A673 (cell line): ENCODE results near the gene WDR17. TPM values are rescaled to one million over a fixed set of nuclear protein-coding genes. Genes with fewer than 3 reads are reported as not detected.

Source experiments
- BruUV-seq: library from RNA; stranded (reverse); fragments of 400-500 nt; replicated peaks from 2 replicates; lab custom pipeline; 2021; lab: Mats Ljungman, UMichigan
- CTCF ChIA-PET: fragments of 300-600 bp; sonication (Branson Sonifier 250); formaldehyde crosslinking; loops from one replicate; lab custom pipeline; 2022; ENCODE audit warnings: antibody characterized with exemption; lab: Charles Lee
- POLR2A ChIA-PET: fragments of 300-600 bp; sonication (Branson Sonifier 250); formaldehyde crosslinking; loops from one replicate; lab custom pipeline; 2022; ENCODE audit warnings: antibody characterized with exemption; ENCODE audit not compliant: low non-redundant PET; lab: Charles Lee
- DNase-seq: peaks from one replicate; pipeline ENCODE4 v3.0.0-alpha.2; 2015; ENCODE audit warnings: low spot score
- H3K27ac ChIP-seq: fragments of 200-600 bp; sonication (generic); 2 replicates; pipeline ENCODE4 v1.5.1; 2016; ENCODE audit warnings: mixed run types, low read depth, mild to moderate bottlenecking, mixed read lengths, antibody characterized with exemption, low read length; ENCODE audit not compliant: poor library complexity, severe bottlenecking
- H3K27me3 ChIP-seq: fragments of 200-600 bp; sonication (generic); replicated peaks from 2 replicates; pipeline ENCODE4 v1.6.1; 2017; ENCODE audit warnings: mixed run types, low read depth, mild to moderate bottlenecking, mixed read lengths, antibody characterized with exemption, low read length; ENCODE audit not compliant: insufficient read depth, poor library complexity
- H3K36me3 ChIP-seq: fragments of 200-600 bp; sonication (generic); 2 replicates; pipeline ENCODE4 v1.6.1; 2016; ENCODE audit warnings: mixed run types, mild to moderate bottlenecking, mixed read lengths, antibody characterized with exemption, low read length; ENCODE audit not compliant: insufficient read depth, poor library complexity, severe bottlenecking
- H3K4me1 ChIP-seq: fragments of 200-600 bp; sonication (generic); 2 replicates; pipeline ENCODE4 v1.6.1; 2017; ENCODE audit warnings: mixed run types, mild to moderate bottlenecking, mixed read lengths, antibody characterized with exemption, low read length; ENCODE audit not compliant: insufficient read depth, poor library complexity, severe bottlenecking
- H3K4me3 ChIP-seq: fragments of 200-600 bp; sonication (generic); 2 replicates; pipeline ENCODE4 v1.5.1; 2016; ENCODE audit warnings: low read depth, mixed run types, mild to moderate bottlenecking, mixed read lengths, low read length; ENCODE audit not compliant: poor library complexity, severe bottlenecking
- H3K9me3 ChIP-seq: fragments of 200-600 bp; sonication (generic); 2 replicates; pipeline ENCODE4 v1.6.1; 2016; ENCODE audit warnings: mixed run types, low read depth, mild to moderate bottlenecking, mixed read lengths, antibody characterized with exemption, low read length; ENCODE audit not compliant: poor library complexity, severe bottlenecking
- EZH2 ChIP-seq: fragments of 200-600 bp; sonication (generic); IDR thresholded peaks from 2 replicates; pipeline ENCODE4 v1.6.1; 2017; ENCODE audit warnings: borderline replicate concordance, low read depth, mild to moderate bottlenecking, mixed read lengths, antibody characterized with exemption, low read length; ENCODE audit not compliant: poor library complexity, severe bottlenecking
- intact Hi-C: fragments of 100-400 bp; cut with micrococcal nuclease; formaldehyde crosslinking; loops from one replicate; pipeline ENCODE4 v1.10.0; 2022; ENCODE audit not compliant: unreplicated experiment
- total RNA-seq: library from RNA; stranded (reverse); gene quantifications from 2 replicates; pipeline ENCODE4 v1.2.3, GENCODE V29; 2021
- TF ChIP-seq, protein P1 (sequence below): fragments of 300-800, 200-600 bp; sonication (generic); conservative IDR thresholded peaks from 2 replicates; pipeline ENCODE4 v1.5.1; 2017; ENCODE audit warnings: low read depth, mild to moderate bottlenecking, antibody characterized with exemption, low read length, moderate library complexity, mixed read lengths

The WDR17 gene
- total RNA-seq, 1 experiment from 2014 or later, result 6.9 TPM

DNA sequence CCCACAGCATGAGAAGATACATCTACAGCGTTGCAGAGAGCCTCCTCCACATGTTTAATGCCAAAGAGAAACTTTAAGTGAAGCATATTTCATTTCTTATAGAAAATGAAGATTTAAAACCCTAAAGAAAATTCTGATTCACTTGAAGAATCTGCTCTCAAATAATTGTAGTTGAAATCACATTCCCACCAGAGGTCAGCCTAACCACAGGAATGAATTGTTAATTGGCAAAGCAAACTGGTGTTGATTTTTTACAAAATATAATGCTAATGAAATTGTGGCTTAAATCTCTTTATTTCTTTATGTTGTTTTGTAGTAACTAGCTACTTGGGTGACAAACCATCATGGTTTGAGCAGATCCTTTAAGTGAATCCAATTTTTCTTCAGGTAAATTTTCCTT lies 31.1 kb upstream of the WDR17 start:
- TF ChIP-seq, protein P1, sequence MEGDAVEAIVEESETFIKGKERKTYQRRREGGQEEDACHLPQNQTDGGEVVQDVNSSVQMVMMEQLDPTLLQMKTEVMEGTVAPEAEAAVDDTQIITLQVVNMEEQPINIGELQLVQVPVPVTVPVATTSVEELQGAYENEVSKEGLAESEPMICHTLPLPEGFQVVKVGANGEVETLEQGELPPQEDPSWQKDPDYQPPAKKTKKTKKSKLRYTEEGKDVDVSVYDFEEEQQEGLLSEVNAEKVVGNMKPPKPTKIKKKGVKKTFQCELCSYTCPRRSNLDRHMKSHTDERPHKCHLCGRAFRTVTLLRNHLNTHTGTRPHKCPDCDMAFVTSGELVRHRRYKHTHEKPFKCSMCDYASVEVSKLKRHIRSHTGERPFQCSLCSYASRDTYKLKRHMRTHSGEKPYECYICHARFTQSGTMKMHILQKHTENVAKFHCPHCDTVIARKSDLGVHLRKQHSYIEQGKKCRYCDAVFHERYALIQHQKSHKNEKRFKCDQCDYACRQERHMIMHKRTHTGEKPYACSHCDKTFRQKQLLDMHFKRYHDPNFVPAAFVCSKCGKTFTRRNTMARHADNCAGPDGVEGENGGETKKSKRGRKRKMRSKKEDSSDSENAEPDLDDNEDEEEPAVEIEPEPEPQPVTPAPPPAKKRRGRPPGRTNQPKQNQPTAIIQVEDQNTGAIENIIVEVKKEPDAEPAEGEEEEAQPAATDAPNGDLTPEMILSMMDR, result peak; percentile 45
- no peak for TF ChIP-seq EZH2
- no TSS peak for BruUV-seq
- H3K4me1 ChIP-seq, result no peaks in the 10 kb centered on the region
- H3K36me3 ChIP-seq, result no peaks in the 10 kb centered on the region
- peak; percentile 34 for DNase-seq
- CTCF ChIA-PET, result no interaction called here
- H3K27me3 ChIP-seq, result no peaks in the 10 kb centered on the region
- H3K9me3 ChIP-seq, result no peaks in the 10 kb centered on the region
- H3K4me3 ChIP-seq, result no peak overlapping the region
- intact Hi-C loops, result loop anchor here (2.0 kb wide), 1 partner anchor 306 kb away; no protein-coding TSS in a partner anchor
- no peak overlapping the region for H3K27ac ChIP-seq
- POLR2A ChIA-PET, result no interaction called here

DNA sequence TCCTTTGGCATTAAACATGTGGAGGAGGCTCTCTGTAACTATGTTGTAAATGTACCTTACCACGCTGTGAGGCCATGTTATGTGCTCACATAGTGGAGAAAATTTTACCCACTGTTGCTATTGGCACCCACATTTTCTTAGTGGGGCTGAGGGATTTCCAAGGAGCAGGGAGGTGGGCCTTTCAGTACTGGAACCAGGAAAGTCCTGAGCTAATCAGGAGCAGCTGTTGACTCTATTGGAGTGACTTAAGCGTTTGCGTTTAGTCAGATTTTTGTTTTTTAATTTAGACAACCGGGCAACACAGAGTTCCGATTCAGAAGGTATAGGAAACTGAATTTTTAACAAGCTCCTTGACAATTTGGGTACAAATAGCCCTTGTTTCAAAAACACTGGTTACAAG lies 30.7 kb upstream of the WDR17 start:
- H3K27me3 ChIP-seq, result no peaks in the 10 kb centered on the region
- POLR2A ChIA-PET, result no interaction called here
- no peaks in the 10 kb centered on the region for H3K4me1 ChIP-seq
- no peak overlapping the region for H3K27ac ChIP-seq
- no TSS peak for BruUV-seq
- H3K9me3 ChIP-seq, result no peaks in the 10 kb centered on the region
- CTCF ChIA-PET, result no interaction called here
- no peaks in the 10 kb centered on the region for H3K36me3 ChIP-seq
- intact Hi-C loops, result loop anchor here (2.0 kb wide), 1 partner anchor 306 kb away; no protein-coding TSS in a partner anchor
- DNase-seq, result no peak
- no peak for TF ChIP-seq EZH2
- TF ChIP-seq, protein P1, result no peak
- H3K4me3 ChIP-seq, result no peak overlapping the region

DNA sequence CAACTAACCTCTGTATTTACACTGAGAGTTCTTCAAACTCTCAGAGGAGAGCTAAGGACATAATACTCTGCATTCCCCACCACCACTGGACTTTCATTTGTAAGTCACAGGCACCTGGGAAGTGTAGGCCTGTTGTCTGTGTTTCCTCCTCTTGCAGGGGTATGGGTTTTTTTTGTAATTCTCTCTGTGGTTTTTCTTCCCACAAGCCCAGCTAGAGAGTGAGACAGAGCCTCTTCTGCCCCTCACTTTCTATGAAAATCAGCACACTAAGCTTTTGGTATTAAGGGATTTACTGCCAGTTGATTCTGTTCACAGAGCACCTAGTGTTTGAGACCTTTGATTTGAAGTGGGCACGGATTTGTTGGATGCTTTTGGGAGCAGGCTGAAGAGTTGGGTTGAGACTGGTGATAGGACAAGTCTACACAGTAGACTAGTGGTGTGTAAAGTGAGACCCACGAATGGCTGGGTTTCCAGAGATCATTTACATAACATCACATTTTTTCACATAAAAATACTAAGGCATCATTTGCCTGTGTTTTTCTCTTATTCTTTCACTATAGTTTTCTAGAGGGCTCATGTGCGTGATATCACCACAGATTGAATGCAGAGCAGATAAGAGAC lies 28.9 kb upstream of the WDR17 start:
- Histone ChIP-seq H3K27ac (no peak overlapping the region), H3K36me3 (no peaks in the 10 kb centered on the region), H3K4me3 (no peak overlapping the region), H3K9me3 (no peaks in the 10 kb centered on the region), H3K27me3 (no peaks in the 10 kb centered on the region), H3K4me1 (no peaks in the 10 kb centered on the region)
- no peak for DNase-seq
- TF ChIP-seq, protein P1, result no peak
- no peak for TF ChIP-seq EZH2
- intact Hi-C loops, result no loop called here
- POLR2A ChIA-PET, result no interaction called here
- no TSS peak for BruUV-seq
- CTCF ChIA-PET, result no interaction called here
